Osteocyte (in vitro differentiated cells): ENCODE results near the gene TNS3. TPM values are rescaled to one million over a fixed set of nuclear protein-coding genes. Genes with fewer than 3 reads are reported as not detected.
A peak's percentile ranks its signal among the peaks of the same experiment; 100 is the strongest.

Experiments
- DNase-seq: peaks from one replicate; pipeline ENCODE4 v3.0.0; 2021; ENCODE audit warnings: mixed read lengths; ENCODE audit not compliant: unreplicated experiment; ENCODE audit errors: extremely low spot score
- H3K27ac Mint-ChIP-seq: one replicate; pipeline ENCODE4 v1.8.0; 2021; ENCODE audit warnings: mild to moderate bottlenecking, mixed read lengths; ENCODE audit not compliant: unreplicated experiment
- H3K27me3 Mint-ChIP-seq: one replicate; pipeline ENCODE4 v1.8.0; 2021; ENCODE audit warnings: mixed read lengths; ENCODE audit not compliant: unreplicated experiment
- H3K36me3 Mint-ChIP-seq: one replicate; pipeline ENCODE4 v1.8.0; 2021; ENCODE audit warnings: mixed read lengths; ENCODE audit not compliant: unreplicated experiment
- H3K4me1 Mint-ChIP-seq: one replicate; pipeline ENCODE4 v1.8.0; 2021; ENCODE audit warnings: mixed read lengths; ENCODE audit not compliant: unreplicated experiment
- H3K4me3 Mint-ChIP-seq: one replicate; pipeline ENCODE4 v1.8.0; 2021; ENCODE audit warnings: mild to moderate bottlenecking, moderate library complexity, mixed read lengths; ENCODE audit not compliant: unreplicated experiment
- H3K9me3 Mint-ChIP-seq: one replicate; pipeline ENCODE4 v1.8.0; 2021; ENCODE audit warnings: mixed read lengths; ENCODE audit not compliant: unreplicated experiment
- total RNA-seq: library from RNA; stranded (reverse); gene quantifications from 2 replicates; pipeline ENCODE4 v1.2.1, GENCODE V29; 2021
- TF ChIP-seq, protein P1 (sequence below): fragments of 200-600 bp; sonication (generic); IDR thresholded peaks from 2 replicates; pipeline ENCODE4 v1.5.0; 2021; ENCODE audit warnings: antibody characterized with exemption, mild to moderate bottlenecking, moderate library complexity

TNS3 gene
- total RNA-seq, 1 donor from 2014 or later, result 93.8 TPM

DNA sequence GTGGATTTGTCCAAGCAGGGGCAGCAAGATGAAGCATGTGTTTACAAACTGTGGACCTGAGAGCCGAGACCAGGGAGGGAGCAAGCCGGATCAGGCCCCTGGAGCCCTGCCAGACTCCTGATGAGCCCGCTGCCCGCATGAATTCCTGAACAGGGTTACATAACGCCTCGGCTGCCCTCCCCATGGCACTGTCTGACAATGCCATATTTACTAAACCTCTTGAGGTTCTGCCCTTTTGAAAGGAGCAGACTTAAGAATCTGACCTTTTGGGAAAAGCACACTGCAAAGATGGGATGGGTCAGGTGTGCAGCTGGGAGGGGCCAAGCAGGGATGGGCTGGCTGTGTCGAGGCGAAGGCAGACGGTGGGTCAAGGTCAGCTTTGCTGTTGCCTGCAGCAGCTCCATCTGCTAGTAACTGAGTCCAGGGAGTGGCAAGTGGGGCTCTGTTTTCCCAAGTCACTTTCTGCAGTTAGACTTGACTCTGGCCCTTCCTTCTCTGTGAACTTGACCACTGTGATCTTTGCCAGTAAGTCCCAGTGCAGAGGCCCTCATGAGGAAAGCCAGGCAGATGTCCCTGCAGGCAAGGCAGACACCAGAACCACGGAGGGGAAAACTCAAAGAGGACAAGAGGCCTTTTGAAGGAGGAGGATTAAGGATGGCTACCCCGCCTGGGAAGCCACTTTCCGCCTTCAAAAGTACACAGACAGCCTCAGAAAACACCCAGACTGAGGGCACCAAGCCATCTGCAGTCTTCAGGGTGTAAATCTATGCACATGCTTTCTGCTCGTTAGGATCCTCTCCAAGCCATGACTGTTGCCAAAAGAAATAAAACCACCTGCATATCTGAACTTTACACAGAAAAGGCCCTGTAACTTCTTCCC is 175.8 kb downstream of the TNS3 start:
- no peak overlapping the region for H3K4me3 Mint-ChIP-seq
- no peaks in the 10 kb centered on the region for H3K27me3 Mint-ChIP-seq
- no peak for DNase-seq
- H3K9me3 Mint-ChIP-seq, result no peaks in the 10 kb centered on the region
- peaks cover 22% of the 10 kb centered on the region for H3K4me1 Mint-ChIP-seq
- TF ChIP-seq, protein P1, sequence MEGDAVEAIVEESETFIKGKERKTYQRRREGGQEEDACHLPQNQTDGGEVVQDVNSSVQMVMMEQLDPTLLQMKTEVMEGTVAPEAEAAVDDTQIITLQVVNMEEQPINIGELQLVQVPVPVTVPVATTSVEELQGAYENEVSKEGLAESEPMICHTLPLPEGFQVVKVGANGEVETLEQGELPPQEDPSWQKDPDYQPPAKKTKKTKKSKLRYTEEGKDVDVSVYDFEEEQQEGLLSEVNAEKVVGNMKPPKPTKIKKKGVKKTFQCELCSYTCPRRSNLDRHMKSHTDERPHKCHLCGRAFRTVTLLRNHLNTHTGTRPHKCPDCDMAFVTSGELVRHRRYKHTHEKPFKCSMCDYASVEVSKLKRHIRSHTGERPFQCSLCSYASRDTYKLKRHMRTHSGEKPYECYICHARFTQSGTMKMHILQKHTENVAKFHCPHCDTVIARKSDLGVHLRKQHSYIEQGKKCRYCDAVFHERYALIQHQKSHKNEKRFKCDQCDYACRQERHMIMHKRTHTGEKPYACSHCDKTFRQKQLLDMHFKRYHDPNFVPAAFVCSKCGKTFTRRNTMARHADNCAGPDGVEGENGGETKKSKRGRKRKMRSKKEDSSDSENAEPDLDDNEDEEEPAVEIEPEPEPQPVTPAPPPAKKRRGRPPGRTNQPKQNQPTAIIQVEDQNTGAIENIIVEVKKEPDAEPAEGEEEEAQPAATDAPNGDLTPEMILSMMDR, result no peak
- peaks cover 23% of the 10 kb centered on the region for H3K36me3 Mint-ChIP-seq
- H3K27ac Mint-ChIP-seq, result peak overlapping the region; percentile 31

DNA sequence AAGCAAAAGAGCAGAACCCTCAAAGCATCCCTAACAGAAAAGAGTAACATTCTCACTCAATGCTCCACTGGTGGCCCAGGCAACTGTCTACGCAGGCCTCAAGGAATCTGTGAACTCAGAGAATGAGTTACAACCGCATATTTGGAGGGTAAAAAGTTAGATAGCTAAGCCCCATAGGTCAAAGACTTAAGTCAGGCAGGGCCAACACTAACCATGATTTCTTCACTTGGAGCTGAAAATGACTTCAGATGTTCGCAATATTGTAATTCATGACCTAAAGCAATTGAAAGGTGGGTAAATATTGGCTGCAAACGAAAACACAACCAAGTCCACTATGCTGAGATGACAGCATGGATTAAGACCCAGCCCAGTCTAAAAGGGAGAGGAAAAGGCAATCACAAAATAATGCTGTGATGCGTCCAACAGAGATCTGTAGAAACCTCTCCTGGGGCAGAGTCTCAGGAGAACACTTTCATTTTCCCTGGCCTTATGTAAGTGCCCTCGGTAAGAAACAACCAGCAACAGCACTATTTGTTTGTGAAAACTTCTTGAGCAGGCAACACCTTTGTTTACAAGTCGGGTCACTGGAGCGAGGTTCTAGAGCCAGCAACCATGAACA is 176.5 kb downstream of the TNS3 start:
- no peak for DNase-seq
- TF ChIP-seq, protein P1, result no peak
- Mint-ChIP-seq H3K4me1 (peaks cover 24% of the 10 kb centered on the region), H3K9me3 (no peaks in the 10 kb centered on the region), H3K4me3 (no peak overlapping the region), H3K36me3 (peaks cover 22% of the 10 kb centered on the region), H3K27me3 (no peaks in the 10 kb centered on the region), H3K27ac (no peak overlapping the region)

DNA sequence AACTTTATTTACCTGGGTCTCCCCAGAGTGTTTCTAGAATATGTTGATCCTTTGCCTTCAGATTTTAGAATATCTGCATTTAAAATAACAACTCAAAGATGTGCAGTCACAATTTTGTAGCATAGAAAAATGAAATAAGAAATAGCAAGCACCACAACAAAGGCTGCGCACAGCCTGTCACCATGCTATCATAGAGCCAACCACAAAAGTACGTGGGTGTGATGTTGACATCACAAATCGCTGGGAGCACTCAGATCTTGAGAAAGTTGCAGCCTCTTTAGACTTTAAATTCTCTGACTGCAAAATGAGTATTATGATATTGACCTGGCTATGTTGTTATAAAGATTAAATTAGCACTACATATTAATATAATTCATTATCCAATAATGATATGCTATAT is 177.9 kb downstream of the TNS3 start:
- no peak overlapping the region for H3K27ac Mint-ChIP-seq
- H3K4me1 Mint-ChIP-seq, result peaks cover 23% of the 10 kb centered on the region
- DNase-seq, result no peak
- no peaks in the 10 kb centered on the region for H3K27me3 Mint-ChIP-seq
- no peak overlapping the region for H3K4me3 Mint-ChIP-seq
- TF ChIP-seq, protein P1, result no peak
- H3K9me3 Mint-ChIP-seq, result no peaks in the 10 kb centered on the region
- H3K36me3 Mint-ChIP-seq, result peaks cover 36% of the 10 kb centered on the region

DNA sequence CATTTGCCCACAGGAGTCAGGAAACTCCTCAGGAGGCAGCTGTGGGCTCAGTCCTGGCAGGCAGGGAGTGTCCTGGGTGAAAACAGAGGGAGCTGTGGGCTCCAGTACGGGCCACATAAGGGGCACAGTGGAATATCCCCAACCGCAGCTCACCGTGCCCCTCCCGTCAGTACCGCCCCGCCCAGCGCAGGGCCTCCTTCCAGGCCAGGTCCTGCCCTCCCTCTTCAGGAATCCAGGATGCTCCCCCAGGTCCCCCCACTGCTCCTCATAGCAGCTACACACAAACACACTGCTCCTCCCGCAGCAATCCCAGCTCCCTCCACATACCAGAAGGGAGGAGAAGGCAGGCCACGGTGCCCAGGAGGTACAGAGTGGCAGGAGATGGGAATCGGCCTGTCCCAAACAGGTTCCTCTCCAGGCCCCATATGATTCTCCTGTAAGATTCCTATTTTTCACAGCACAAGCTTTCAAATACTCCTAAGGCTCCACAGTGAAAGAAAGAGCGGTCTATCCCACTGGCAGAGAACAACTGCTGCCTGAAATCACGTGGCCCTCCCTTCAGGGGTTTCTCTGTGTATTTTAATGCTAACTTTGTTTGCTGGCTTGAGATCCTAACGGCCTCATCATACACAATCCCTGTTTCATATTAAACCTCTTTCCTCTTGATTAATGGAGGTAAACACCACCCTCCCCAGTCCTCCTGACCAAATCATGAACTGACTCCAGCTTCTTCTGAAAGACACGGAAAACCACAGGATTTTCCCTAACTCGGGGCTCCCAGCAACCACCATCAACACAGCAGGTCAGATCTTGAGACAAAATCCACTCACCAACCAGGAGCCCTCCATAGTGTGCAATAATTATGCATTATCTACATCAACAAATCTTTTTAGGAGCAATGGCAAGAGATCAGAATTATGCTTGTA is 178.7 kb downstream of the TNS3 start:
- Mint-ChIP-seq H3K27ac (no peak overlapping the region), H3K4me1 (peaks cover 18% of the 10 kb centered on the region), H3K36me3 (peaks cover 44% of the 10 kb centered on the region), H3K9me3 (no peaks in the 10 kb centered on the region), H3K4me3 (no peak overlapping the region), H3K27me3 (no peaks in the 10 kb centered on the region)
- no peak for DNase-seq
- TF ChIP-seq, protein P1, result no peak
